UCSD-AML1 (cell line): ENCODE data around the gene YTHDC2.
A peak's percentile ranks its signal among the peaks of the same experiment; 100 is the strongest.
"Not testable (repeated sequence)": the region's sequence is repeated elsewhere in the genome, so short reads cannot be mapped to it uniquely, and the experiment has no call there.

Source experiments
- DNase-seq: peaks from one replicate; lab custom pipeline; 2025; ENCODE audit not compliant: unreplicated experiment; lab: John Stamatoyannopoulos, UW

YTHDC2 gene

DNA sequence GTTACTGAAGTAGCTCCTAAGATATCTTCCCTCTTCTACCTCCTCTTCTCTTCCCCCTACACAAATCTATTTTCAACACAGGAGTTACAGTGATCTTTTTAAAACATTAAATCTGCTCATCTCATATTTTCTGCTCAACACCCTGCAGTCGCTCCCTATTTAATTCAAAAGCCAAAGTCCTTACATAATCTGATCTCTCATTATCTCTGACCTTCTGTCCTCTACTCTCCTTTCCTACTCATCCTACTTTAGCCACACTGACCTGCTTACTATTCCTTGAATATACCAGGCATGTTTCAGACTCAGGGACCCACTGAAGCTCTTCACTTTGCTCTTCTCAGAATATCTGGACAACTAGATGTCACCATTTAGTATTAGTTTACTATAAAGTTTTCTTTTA, 87.9 kb downstream of the YTHDC2 start:
- no peak for DNase-seq

- not testable (repeated sequence) for DNase-seq
Measured at GRCh38 chr5:113603246-113603645, 89.8 kb downstream of the YTHDC2 start.

DNA sequence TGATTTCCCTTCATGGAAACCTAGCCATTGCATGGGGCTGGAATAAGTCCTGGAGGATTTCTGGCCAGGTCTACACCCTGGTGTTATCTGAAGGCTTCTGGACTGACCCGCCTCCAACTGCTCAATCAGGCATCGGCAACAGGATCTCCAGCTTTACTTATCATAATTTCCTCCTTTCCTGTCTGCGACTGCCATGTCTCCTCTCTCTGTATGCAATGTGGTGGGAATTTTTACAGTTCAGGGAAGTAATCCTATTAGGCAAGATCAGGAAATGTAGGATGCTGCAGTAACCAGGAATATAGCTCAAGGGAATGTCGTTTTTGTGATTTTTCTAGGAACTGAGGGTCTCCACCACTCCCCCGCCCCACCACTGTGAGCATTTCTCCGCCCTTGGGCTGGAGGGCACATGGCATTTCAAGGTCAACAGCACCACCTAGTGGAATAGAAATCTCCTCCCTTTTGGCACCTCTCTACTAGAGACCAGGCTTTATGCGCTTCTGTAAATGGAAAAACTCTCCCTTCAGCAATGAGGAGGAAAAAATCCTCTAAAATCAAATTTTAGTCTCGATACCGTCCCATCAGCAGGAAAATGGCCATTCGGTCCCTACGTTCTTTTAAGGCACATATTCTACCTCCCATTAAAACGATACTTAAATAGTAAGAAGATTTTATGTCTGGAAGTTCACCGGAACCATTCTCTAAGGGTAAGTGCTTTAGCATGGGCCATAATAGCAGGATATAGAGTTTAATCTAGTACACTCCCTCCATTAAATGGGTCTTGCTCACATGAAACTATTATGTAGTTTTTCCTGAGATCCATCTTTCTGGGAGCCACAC, 93.0 kb downstream of the YTHDC2 start:
- DNase-seq, result peak; percentile 25

DNA sequence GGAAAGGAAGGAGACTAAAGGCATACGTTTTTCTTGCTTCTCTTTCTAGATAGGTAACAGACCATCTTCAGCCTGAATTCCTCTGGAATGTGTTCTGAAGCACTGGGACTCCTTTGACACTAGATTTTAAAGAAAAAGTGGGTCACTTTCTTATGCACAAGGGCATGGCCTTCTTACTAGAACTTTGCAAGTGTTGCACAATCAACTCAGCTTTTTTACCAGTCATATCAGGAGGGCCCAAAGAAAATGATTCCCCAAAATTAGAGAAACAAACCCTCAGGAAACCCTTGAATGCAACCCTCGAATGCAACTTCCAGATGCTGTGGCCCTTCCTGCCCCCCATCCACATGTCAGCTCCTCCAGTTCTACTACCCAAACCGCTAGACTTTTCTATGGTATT, 93.9 kb downstream of the YTHDC2 start:
- DNase-seq, result no peak

DNA sequence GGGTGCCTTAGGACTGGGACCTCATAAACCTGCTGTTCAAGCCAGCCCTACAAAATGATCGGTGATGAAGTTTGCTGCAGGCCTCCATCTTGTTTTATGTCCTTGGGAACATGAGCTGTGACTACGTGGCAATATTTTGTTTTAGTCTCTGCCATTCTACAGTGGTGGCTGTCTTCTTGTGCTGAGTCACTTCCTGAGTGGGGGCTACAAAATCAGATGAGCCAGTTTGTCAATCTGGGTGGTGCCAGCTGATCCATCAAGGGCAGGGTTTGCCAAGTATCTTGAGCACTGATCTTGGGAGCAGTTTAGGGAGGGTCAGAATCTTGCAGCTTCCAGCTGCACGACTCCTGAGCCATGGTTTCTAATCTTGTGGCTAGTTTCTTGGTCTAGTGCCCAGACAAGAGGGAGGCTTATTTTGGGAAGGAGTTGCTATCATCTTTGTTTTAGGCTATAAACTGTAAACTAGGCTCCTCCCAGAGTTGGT, 94.7 kb downstream of the YTHDC2 start:
- no peak for DNase-seq

- DNase-seq, result no peak
Measured at GRCh38 chr5:113612060-113612496, 98.6 kb downstream of the YTHDC2 start.

DNA sequence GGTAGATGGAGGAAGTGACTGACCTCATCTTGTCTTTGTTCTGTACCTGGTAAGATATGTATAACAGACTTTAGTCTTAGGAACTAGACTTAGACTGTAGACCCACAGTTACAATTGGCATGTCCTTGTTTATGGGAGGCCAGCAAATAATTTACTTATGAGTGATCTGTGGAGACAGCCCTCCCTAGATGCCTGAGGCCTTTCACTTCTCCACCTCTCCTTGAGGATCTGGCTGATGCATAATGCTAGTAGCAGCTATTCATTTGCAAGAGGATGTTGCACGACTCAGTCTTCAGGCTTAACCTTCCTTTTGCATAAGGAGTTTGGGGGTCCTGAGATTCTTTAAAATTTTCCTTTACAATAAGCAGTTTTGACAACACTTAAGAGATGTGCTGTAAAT, 100.7 kb downstream of the YTHDC2 start:
- no peak for DNase-seq

- no peak for DNase-seq
Measured at GRCh38 chr5:113615708-113616107, 102.2 kb downstream of the YTHDC2 start.

DNA sequence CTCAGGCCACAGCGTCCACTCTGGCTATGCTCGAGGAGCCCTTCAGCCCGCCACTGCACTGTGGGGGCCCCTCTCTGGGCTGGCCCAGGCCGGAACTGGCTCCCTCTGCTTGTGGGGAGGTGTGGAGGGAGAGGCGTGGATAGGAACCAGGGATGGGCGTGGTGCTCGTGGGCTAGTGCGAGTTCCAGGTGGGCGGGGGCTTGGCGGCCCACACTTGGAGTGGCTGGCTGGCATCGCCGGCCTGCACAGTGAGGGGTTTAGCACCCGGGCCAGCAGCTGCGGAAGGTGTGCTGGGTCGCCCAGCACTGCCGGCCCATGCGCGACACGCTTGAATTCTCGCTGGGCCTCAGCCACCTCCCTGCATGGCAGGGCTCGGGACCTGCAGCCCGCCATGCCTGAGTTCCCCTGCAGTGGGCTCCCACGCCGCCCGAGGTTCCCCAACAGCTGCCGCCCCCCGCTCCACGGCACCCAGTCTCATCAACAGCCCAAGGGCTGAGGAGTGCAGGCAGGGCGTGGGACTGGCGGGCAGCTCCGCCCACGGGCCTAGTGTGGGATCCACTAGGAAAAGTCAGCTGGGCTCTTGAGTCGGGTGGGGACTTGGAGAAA, 103.8 kb downstream of the YTHDC2 start:
- DNase-seq, result no peak

- DNase-seq, result no peak
Measured at GRCh38 chr5:113632996-113633395, 119.5 kb downstream of the YTHDC2 start.

DNA sequence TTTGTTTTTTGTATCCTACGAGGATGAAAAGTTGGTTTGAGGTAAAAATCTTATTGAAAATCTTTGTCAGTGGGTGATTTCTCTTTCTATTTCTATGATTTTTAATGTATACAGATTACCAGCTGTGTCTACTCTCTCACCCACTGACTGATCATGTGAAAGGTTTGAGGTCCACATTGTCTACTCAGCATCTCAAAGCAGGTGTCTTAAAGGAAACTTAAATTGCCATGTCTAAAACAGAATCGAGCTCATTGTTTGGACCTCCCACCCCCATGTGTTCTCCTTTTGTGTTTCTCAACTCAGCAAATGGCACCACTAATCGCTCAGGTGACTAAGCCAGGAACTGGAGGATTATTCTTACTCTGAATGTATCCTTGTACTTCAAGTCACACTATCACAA, 121.5 kb downstream of the YTHDC2 start:
- no peak for DNase-seq

DNA sequence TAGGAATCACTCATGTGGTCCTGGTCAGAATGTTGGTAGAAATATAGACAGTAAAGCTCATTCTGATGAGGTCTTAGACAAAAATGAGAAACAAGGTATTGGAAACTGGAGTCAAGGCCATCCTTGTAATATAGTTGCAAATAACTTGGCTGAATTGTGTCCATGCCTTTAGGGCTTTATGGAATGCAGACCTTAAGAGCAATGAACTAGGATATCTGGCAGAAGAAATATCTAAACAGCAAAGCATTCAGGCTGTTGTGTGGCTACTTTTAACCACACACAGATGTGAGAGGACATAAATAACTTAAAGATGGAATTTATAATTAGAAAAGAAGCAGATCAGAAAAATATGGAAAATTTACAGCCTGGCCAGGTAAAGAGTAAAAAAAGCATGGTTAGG, 128.2 kb downstream of the YTHDC2 start:
- no peak for DNase-seq
